Activated T-cell treated with anti-CD3 and anti-CD28 coated beads, Interleukin-2, amount 50 U/mL, for 4 hours (primary cell): ENCODE measurements around the gene SLC19A3. TPM values are rescaled to one million over a fixed set of nuclear protein-coding genes. Genes with fewer than 3 reads are reported as not detected.
"Not testable (repeated sequence)": the region's sequence is repeated elsewhere in the genome, so short reads cannot be mapped to it uniquely, and the experiment has no call there.

Experiments
- ATAC-seq, 2 donors: fragments of 200-7000 bp; cut with Tn5 transposase; one replicate each; pipeline ENCODE4 v1.10.0; 2021
- DNase-seq: peaks from one replicate; pipeline ENCODE4 v3.0.0-alpha.2; 2020
- H3K27me3 Mint-ChIP-seq: one replicate; pipeline ENCODE4 v1.8.0; 2021; ENCODE audit warnings: low read depth, mixed read lengths
- H3K36me3 Mint-ChIP-seq: one replicate; pipeline ENCODE4 v1.8.0; 2022; ENCODE audit warnings: mixed read lengths; ENCODE audit not compliant: insufficient read depth
- H3K4me1 Mint-ChIP-seq: one replicate; pipeline ENCODE4 v1.8.0; 2021; ENCODE audit warnings: low read depth, mixed read lengths
- H3K4me3 Mint-ChIP-seq: one replicate; pipeline ENCODE4 v1.8.0; 2021; ENCODE audit warnings: mild to moderate bottlenecking, moderate library complexity, mixed read lengths
- H3K9me3 Mint-ChIP-seq: one replicate; pipeline ENCODE4 v1.8.0; 2021; ENCODE audit warnings: mixed read lengths
- total RNA-seq, 3 donors: library from RNA; stranded (reverse); gene quantifications; one replicate each; pipeline ENCODE4 v1.2.1, GENCODE V29; 2021

SLC19A3 gene
- total RNA-seq, 3 donors from 2014 or later: not detected

- H3K36me3 Mint-ChIP-seq: no peaks in the 10 kb centered on the region
- H3K4me3 Mint-ChIP-seq: no peak overlapping the region
- H3K27me3 Mint-ChIP-seq: no peaks in the 10 kb centered on the region
- ATAC-seq (no peak), DNase-seq (no peak)
- no peaks in the 10 kb centered on the region for H3K9me3 Mint-ChIP-seq
- no peaks in the 10 kb centered on the region for H3K4me1 Mint-ChIP-seq
These were observed 46.5 kb downstream of the SLC19A3 start for GRCh38 chr2:227671170-227671905.

DNA sequence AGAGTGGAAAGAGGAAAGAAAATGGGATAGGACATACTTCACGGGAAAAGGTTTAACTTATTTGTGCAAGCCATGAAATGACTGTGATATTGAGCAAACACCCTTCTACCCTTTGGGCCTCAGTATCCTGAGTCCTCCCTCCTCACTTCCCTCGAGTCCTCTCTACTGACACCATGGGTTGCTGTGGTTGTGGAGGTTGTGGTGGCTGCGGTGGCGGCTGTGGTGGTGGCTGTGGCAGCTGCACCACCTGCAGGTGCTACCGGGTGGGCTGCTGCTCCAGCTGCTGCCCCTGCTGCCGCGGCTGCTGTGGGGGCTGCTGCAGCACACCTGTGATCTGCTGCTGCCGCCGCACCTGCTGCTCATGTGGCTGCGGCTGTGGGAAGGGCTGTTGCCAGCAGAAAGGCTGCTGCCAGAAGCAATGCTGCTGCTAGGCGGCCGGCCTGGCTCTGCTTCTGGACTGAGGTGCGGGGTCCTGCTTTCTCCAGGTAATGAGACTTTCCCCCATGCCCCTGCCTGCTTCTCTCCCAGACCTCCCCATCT is 51.1 kb downstream of the SLC19A3 start, which contains the start of gene SCYGR5:
TSS of gene SCYGR5 (plus strand) at position 174 of the 540 bp plus-strand sequence. CDS start at position 174, 0 bp downstream.
- ATAC-seq, H3K27me3 Mint-ChIP-seq, H3K9me3 Mint-ChIP-seq, H3K4me3 Mint-ChIP-seq, DNase-seq, H3K36me3 Mint-ChIP-seq, H3K4me1 Mint-ChIP-seq: not testable (repeated sequence)

- H3K9me3 Mint-ChIP-seq: no peaks in the 10 kb centered on the region
- ATAC-seq (no peak), DNase-seq (no peak)
- H3K27me3 Mint-ChIP-seq: no peaks in the 10 kb centered on the region
- H3K36me3 Mint-ChIP-seq: no peaks in the 10 kb centered on the region
- no peaks in the 10 kb centered on the region for H3K4me1 Mint-ChIP-seq
- H3K4me3 Mint-ChIP-seq: no peak overlapping the region
These were observed 52.5 kb downstream of the SLC19A3 start for GRCh38 chr2:227665189-227665940.

DNA sequence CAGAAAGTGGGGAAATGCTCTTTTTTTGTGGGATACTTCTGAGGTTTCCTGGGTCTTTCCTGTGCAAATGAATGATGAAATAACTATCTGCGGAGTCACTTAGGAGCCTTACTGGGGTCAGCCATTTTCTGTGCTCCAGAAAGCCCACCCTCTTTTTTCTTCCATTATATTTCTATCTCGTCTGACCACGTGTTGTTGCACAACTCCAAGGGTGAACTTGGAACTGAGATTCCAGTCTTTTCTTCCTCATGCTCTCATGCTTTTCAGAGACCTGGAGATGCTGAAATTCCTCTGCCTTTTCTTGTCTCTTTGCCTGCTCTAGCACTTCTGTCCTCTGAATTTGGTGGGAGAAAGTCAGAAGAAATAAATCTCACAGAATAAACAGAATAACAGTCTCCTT is 56.0 kb downstream of the SLC19A3 start:
- H3K27me3 Mint-ChIP-seq: no peaks in the 10 kb centered on the region

GRCh38 chr2:227661025-227661649 is 56.7 kb downstream of the SLC19A3 start:
- no peak overlapping the region for H3K4me3 Mint-ChIP-seq
- no peaks in the 10 kb centered on the region for H3K4me1 Mint-ChIP-seq
- H3K27me3 Mint-ChIP-seq: no peaks in the 10 kb centered on the region
- no peaks in the 10 kb centered on the region for H3K36me3 Mint-ChIP-seq
- H3K9me3 Mint-ChIP-seq: no peaks in the 10 kb centered on the region
- ATAC-seq (no peak), DNase-seq (no peak)

More for the DNA sequence above, 56.0 kb downstream of the SLC19A3 start:
- no peak for ATAC-seq
- no peaks in the 10 kb centered on the region for H3K4me1 Mint-ChIP-seq
- no peaks in the 10 kb centered on the region for H3K9me3 Mint-ChIP-seq
- DNase-seq: no peak
- H3K4me3 Mint-ChIP-seq: no peak overlapping the region
- no peaks in the 10 kb centered on the region for H3K36me3 Mint-ChIP-seq

GRCh38 chr2:227657199-227657845 is 60.5 kb downstream of the SLC19A3 start:
- Mint-ChIP-seq H3K4me1 (no peaks in the 10 kb centered on the region), H3K9me3 (no peaks in the 10 kb centered on the region), H3K27me3 (peaks cover 2% of the 10 kb centered on the region), H3K36me3 (no peaks in the 10 kb centered on the region), H3K4me3 (no peak overlapping the region)
- DNase-seq (no peak), ATAC-seq (no peak)

GRCh38 chr2:227655454-227655853 is 62.4 kb downstream of the SLC19A3 start:
- no peak overlapping the region for H3K4me3 Mint-ChIP-seq
- H3K9me3 Mint-ChIP-seq: no peaks in the 10 kb centered on the region
- ATAC-seq (peak in 1 of 2 donors; percentile 55), DNase-seq (no peak)
- H3K27me3 Mint-ChIP-seq: peaks cover 4% of the 10 kb centered on the region
- H3K36me3 Mint-ChIP-seq: no peaks in the 10 kb centered on the region
- H3K4me1 Mint-ChIP-seq: no peaks in the 10 kb centered on the region

DNA sequence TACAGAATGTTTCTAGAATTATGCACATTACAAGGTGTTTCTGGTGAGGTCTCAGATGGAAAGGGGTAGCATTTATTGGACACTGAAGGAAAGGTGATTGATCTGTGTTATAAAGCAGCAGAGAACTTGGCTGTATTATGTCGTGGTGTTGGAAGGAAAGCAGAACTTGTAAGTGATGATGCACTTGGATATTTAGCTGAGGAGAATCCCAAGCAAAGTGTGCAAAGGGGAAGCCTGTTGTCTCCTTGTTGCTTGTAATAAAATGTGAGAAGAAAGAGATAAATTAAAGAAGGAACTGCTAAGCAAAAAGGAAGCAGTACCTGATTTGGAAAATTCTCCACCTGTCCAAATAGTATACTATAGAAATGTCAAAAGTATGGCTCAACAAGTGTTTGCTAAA is 63.4 kb downstream of the SLC19A3 start:
- ATAC-seq: no peak
- no peak overlapping the region for H3K4me3 Mint-ChIP-seq
- peaks cover 4% of the 10 kb centered on the region for H3K27me3 Mint-ChIP-seq
- DNase-seq: no peak
- H3K4me1 Mint-ChIP-seq: no peaks in the 10 kb centered on the region
- H3K36me3 Mint-ChIP-seq: no peaks in the 10 kb centered on the region
- H3K9me3 Mint-ChIP-seq: no peaks in the 10 kb centered on the region

GRCh38 chr2:227653419-227653818 is 64.4 kb downstream of the SLC19A3 start:
- H3K4me1 Mint-ChIP-seq: no peaks in the 10 kb centered on the region
- no peak overlapping the region for H3K4me3 Mint-ChIP-seq
- no peaks in the 10 kb centered on the region for H3K9me3 Mint-ChIP-seq
- peaks cover 4% of the 10 kb centered on the region for H3K27me3 Mint-ChIP-seq
- DNase-seq (no peak), ATAC-seq (no peak)
- no peaks in the 10 kb centered on the region for H3K36me3 Mint-ChIP-seq

GRCh38 chr2:227643990-227644551 is 73.8 kb downstream of the SLC19A3 start:
- no peaks in the 10 kb centered on the region for H3K36me3 Mint-ChIP-seq
- no peak for ATAC-seq
- H3K9me3 Mint-ChIP-seq: no peaks in the 10 kb centered on the region
- no peaks in the 10 kb centered on the region for H3K27me3 Mint-ChIP-seq
- no peak overlapping the region for H3K4me3 Mint-ChIP-seq
- no peaks in the 10 kb centered on the region for H3K4me1 Mint-ChIP-seq
- no peak for DNase-seq

- H3K4me3 Mint-ChIP-seq: no peak overlapping the region
These were observed 75.2 kb downstream of the SLC19A3 start for GRCh38 chr2:227642656-227643055.

DNA sequence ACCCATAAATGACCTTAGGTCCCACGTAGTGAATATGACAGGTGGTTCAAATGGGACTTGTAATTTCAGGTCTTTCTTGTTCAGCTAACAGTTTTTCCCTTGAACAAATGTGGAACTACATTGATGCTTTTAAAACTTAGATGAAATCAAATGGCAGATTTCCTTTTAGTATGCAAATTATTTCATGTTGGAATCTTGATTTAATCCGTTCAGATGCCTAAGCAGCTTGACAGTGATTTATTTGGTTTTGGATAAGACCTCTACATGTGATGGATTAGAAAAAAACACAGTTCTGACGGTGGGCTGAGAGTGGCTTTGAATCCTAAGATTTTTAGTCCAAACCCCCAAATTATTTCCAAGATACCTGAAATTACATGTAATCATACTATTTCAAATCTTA is 83.6 kb downstream of the SLC19A3 start:
- H3K36me3 Mint-ChIP-seq: no peaks in the 10 kb centered on the region
- no peak overlapping the region for H3K4me3 Mint-ChIP-seq
- no peaks in the 10 kb centered on the region for H3K4me1 Mint-ChIP-seq
- peaks cover 13% of the 10 kb centered on the region for H3K27me3 Mint-ChIP-seq
- H3K9me3 Mint-ChIP-seq: no peaks in the 10 kb centered on the region
- ATAC-seq: no peak
- no peak for DNase-seq

More at GRCh38 chr2:227642656-227643055, 75.2 kb downstream of the SLC19A3 start:
- DNase-seq (no peak), ATAC-seq (no peak)
- Mint-ChIP-seq H3K27me3 (no peaks in the 10 kb centered on the region), H3K36me3 (no peaks in the 10 kb centered on the region), H3K4me1 (no peaks in the 10 kb centered on the region), H3K9me3 (no peaks in the 10 kb centered on the region)
